Measurements from ENCODE around the gene ZC3H15.

Gene ZC3H15

DNA sequence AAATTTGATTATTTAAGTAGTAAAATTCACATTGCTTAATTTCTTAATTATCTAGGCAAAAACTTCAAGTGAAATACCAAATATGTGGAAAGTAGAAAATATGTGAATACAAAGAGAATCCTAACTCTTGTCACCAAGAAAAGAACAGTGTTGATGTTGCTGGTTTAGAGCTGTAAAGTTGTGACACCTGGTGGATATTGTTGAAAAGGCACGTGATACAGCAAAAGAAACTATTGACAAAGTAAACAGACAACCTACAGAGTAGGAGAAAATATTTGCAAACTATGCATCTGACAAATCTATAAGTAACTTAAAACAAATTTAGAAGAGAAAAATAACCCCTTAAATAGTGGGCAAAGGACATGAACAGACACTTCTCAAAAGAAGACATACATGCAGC is 25.6 kb upstream of the ZC3H15 start:
- no peak for TF ChIP-seq SIN3A (IDR thresholded peaks at IDR 0.05; ENCODE audit: borderline replicate concordance, insufficient read depth, low read length)

DNA sequence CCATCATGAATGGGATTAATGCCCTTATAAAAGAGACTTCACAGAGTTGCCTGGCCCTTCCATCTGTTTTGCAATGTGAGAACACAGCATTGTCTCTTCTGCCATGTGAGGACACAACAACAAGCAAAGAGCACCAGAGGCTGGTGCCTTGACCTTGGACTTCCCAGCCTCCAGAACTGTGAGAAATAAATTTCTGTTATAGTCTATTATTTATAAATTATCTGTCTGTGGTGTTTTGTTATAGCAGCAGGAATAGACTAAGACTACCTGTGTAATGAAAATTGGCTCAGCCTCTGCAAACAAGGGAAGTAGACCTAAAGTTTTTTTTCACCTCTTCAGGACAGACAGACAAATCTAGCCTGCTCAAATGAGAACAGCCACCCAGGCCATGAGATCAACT is 19.3 kb upstream of the ZC3H15 start:
- TF ChIP-seq POLR2AphosphoS5 (IDR thresholded peaks at IDR 0.05; ENCODE audit: low read depth, low read length) (no peak), FOXP2 (optimal IDR thresholded peaks at IDR 0.05; ENCODE audit: borderline replicate concordance, extremely low read depth, extremely low read length, insufficient read depth) (no peak), TAF1 (IDR thresholded peaks at IDR 0.05; ENCODE audit: borderline replicate concordance, insufficient read depth, low read length) (no peak), SIN3A (IDR thresholded peaks at IDR 0.05; ENCODE audit: borderline replicate concordance, insufficient read depth, low read length) (no peak)
- TF ChIP-seq, protein P1, sequence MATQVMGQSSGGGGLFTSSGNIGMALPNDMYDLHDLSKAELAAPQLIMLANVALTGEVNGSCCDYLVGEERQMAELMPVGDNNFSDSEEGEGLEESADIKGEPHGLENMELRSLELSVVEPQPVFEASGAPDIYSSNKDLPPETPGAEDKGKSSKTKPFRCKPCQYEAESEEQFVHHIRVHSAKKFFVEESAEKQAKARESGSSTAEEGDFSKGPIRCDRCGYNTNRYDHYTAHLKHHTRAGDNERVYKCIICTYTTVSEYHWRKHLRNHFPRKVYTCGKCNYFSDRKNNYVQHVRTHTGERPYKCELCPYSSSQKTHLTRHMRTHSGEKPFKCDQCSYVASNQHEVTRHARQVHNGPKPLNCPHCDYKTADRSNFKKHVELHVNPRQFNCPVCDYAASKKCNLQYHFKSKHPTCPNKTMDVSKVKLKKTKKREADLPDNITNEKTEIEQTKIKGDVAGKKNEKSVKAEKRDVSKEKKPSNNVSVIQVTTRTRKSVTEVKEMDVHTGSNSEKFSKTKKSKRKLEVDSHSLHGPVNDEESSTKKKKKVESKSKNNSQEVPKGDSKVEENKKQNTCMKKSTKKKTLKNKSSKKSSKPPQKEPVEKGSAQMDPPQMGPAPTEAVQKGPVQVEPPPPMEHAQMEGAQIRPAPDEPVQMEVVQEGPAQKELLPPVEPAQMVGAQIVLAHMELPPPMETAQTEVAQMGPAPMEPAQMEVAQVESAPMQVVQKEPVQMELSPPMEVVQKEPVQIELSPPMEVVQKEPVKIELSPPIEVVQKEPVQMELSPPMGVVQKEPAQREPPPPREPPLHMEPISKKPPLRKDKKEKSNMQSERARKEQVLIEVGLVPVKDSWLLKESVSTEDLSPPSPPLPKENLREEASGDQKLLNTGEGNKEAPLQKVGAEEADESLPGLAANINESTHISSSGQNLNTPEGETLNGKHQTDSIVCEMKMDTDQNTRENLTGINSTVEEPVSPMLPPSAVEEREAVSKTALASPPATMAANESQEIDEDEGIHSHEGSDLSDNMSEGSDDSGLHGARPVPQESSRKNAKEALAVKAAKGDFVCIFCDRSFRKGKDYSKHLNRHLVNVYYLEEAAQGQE (IDR thresholded peaks at IDR 0.05; ENCODE audit: insufficient read depth in 1 of 2, low read depth in 2 of 2, low read length in 2 of 2) = no peak

DNA sequence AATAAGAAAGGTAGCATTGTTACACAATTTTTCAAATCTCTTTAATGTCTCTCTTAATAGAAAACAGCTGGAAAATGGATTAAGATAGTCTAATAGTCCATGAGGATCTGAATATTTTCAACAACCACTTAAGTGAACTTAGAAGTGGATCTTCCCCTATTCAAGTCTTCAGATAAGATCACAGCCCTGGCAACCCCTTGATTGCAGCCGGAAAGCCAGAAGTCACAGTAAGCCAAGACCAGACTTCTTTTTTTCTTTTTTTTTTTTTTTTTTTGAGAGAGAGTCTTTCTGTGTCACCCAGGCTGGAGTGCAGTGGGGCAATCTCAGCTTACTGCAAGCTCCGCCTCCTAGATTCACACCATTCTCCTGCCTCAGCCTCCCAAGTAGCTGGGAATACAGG is 18.6 kb upstream of the ZC3H15 start:
- TF ChIP-seq, protein P1 (IDR thresholded peaks at IDR 0.05; ENCODE audit: insufficient read depth in 1 of 2, low read depth in 2 of 2, low read length in 2 of 2) = no peak

DNA sequence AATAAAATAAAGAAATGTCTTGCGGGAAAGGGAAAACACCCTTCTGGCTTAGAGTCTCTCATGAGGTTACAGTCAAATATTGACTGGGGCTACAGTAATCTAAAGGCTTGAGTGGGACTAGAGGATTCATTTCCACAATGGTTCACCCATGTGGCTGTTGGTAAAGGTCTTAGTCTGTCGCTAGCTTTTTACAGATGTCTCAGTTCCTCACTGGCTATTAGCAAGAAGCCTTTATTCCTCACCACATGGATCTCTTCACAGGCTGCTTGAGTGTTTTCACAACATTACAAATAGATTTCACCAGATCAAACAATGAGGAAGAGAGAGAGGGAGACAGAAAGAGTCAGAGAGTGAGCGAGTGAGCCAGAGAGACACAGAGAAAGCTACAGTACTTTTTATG is 8.3 kb upstream of the ZC3H15 start:
- TF ChIP-seq SIN3A (IDR thresholded peaks at IDR 0.05; ENCODE audit: borderline replicate concordance, insufficient read depth, low read length) = no peak
- TF ChIP-seq POLR2AphosphoS5 (IDR thresholded peaks at IDR 0.05; ENCODE audit: low read depth, low read length) = no peak
- TF ChIP-seq TAF1 (IDR thresholded peaks at IDR 0.05; ENCODE audit: borderline replicate concordance, insufficient read depth, low read length) = no peak
- TF ChIP-seq, protein P1 (IDR thresholded peaks at IDR 0.05; ENCODE audit: insufficient read depth in 1 of 2, low read depth in 2 of 2, low read length in 2 of 2) = no peak
- TF ChIP-seq FOXP2 (optimal IDR thresholded peaks at IDR 0.05; ENCODE audit: borderline replicate concordance, extremely low read depth, extremely low read length, insufficient read depth) = no peak

DNA sequence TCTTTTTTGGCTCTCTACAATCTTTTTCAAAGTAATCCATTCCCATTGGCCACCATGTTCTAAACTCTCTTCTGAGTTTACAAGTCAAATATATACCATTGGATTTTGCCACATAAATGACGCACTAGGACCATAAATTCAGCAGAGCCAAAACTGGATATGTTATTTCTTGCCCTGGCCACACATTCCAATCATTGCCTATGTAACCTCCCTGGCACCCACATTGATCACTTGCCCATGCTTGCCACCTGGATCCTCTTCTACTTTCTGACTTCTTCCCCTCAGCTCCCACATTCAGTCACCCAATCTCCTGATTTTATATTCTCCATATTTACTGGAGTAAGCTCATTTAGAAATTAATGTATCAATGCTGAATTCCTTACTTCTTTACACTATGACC is 5.1 kb upstream of the ZC3H15 start:
- TF ChIP-seq POLR2AphosphoS5 (IDR thresholded peaks at IDR 0.05; ENCODE audit: low read depth, low read length) (no peak), FOXP2 (optimal IDR thresholded peaks at IDR 0.05; ENCODE audit: borderline replicate concordance, extremely low read depth, extremely low read length, insufficient read depth) (no peak), TAF1 (IDR thresholded peaks at IDR 0.05; ENCODE audit: borderline replicate concordance, insufficient read depth, low read length) (no peak), SIN3A (IDR thresholded peaks at IDR 0.05; ENCODE audit: borderline replicate concordance, insufficient read depth, low read length) (no peak)
- TF ChIP-seq, protein P1 (IDR thresholded peaks at IDR 0.05; ENCODE audit: insufficient read depth in 1 of 2, low read depth in 2 of 2, low read length in 2 of 2) = no peak

Measured in PFSK-1 (cell line).